Kidney capillary endothelial cell (primary cell): ENCODE results near the gene SLC10A3.

ENCODE experiments used
- DNase-seq: peaks from one replicate; pipeline ENCODE4 v3.0.0-alpha.2; 2018; ENCODE audit warnings: low spot score

SLC10A3 gene

GRCh38 chrX:154490414-154491083 lies at the start of gene SLC10A3:
TSS of gene SLC10A3 (minus strand) at chrX:154490629. CDS start at chrX:154488940, 1,689 bp downstream.
- DNase-seq, result peak; percentile 85

GRCh38 chrX:154539077-154539476 lies 48.6 kb upstream of the SLC10A3 start:
- no peak for DNase-seq

- DNase-seq, result no peak
Measured at GRCh38 chrX:154535892-154536291, 45.5 kb upstream of the SLC10A3 start.

- DNase-seq, result peak; percentile 81
Measured at GRCh38 chrX:154534526-154535322, 44.3 kb upstream of the SLC10A3 start.

- DNase-seq, result no peak
Measured at GRCh38 chrX:154532690-154533089, 42.3 kb upstream of the SLC10A3 start.

GRCh38 chrX:154531626-154532025 lies 41.2 kb upstream of the SLC10A3 start:
- DNase-seq, result no peak

GRCh38 chrX:154530286-154530685 lies 39.9 kb upstream of the SLC10A3 start:
- no peak for DNase-seq

- no peak for DNase-seq
Measured at GRCh38 chrX:154529206-154529612, 38.8 kb upstream of the SLC10A3 start.

GRCh38 chrX:154526901-154527675 lies 36.7 kb upstream of the SLC10A3 start:
- DNase-seq, result peak; percentile 52

GRCh38 chrX:154525606-154526490 lies 35.4 kb upstream of the SLC10A3 start:
- no peak for DNase-seq

- no peak for DNase-seq
Measured at GRCh38 chrX:154519389-154519788, 29.0 kb upstream of the SLC10A3 start.

GRCh38 chrX:154517101-154517781 lies 26.8 kb upstream of the SLC10A3 start:
- no peak for DNase-seq

GRCh38 chrX:154516656-154517100 lies 26.2 kb upstream of the SLC10A3 start:
- DNase-seq, result no peak

- peak; percentile 62 for DNase-seq
Measured at GRCh38 chrX:154515966-154516655, 25.7 kb upstream of the SLC10A3 start, which contains the start of gene FAM3A. TSS of gene FAM3A (minus strand) at chrX:154516232. CDS start at chrX:154515772, 460 bp downstream.

GRCh38 chrX:154515090-154515965 lies 24.9 kb upstream of the SLC10A3 start:
- no peak for DNase-seq

GRCh38 chrX:154513716-154514115 lies 23.3 kb upstream of the SLC10A3 start:
- no peak for DNase-seq

- no peak for DNase-seq
Measured at GRCh38 chrX:154512879-154513553, 22.6 kb upstream of the SLC10A3 start.

- no peak for DNase-seq
Measured at GRCh38 chrX:154511761-154512160, 21.3 kb upstream of the SLC10A3 start.

- no peak for DNase-seq
Measured at GRCh38 chrX:154509455-154509854, 19.0 kb upstream of the SLC10A3 start.
